Bone marrow (tissue), 2 donors: ENCODE data around the gene SF3B1.
A peak's percentile ranks its signal among the peaks of the same experiment; 100 is the strongest.
"Not testable (repeated sequence)": the region's sequence is repeated elsewhere in the genome, so short reads cannot be mapped to it uniquely, and the experiment has no call there.

Source experiments
- DNase-seq, 2 donors: peaks; one replicate each; lab custom pipeline; 2025; lab: John Stamatoyannopoulos, UW

The SF3B1 gene

GRCh38 chr2:197434541-197435513 lies at the start of gene SF3B1:
SF3B1 (minus strand) TSS chr2:197435028; CDS start chr2:197434999, 29 bp downstream.
- peak; percentile 95 to 97 for DNase-seq

GRCh38 chr2:197484248-197484647 lies 49.4 kb upstream of the SF3B1 start:
- DNase-seq, result not testable (repeated sequence)

- no peak for DNase-seq
These were observed 45.6 kb upstream of the SF3B1 start for GRCh38 chr2:197480165-197481036.

- no peak for DNase-seq
These were observed 43.0 kb upstream of the SF3B1 start for GRCh38 chr2:197477797-197478196.

- no peak for DNase-seq
These were observed 37.3 kb upstream of the SF3B1 start for GRCh38 chr2:197472166-197472565.

- no peak for DNase-seq
These were observed 29.3 kb upstream of the SF3B1 start for GRCh38 chr2:197464175-197464574.

GRCh38 chr2:197461057-197461456 lies 26.2 kb upstream of the SF3B1 start:
- no peak for DNase-seq

- DNase-seq, result no peak
These were observed 25.8 kb upstream of the SF3B1 start for GRCh38 chr2:197460649-197461048.

GRCh38 chr2:197455428-197455827 lies 20.6 kb upstream of the SF3B1 start:
- no peak for DNase-seq

- DNase-seq, result no peak
These were observed 20.1 kb upstream of the SF3B1 start for GRCh38 chr2:197454923-197455322.

GRCh38 chr2:197453914-197454398 lies 19.1 kb upstream of the SF3B1 start:
- no peak for DNase-seq

- DNase-seq, result peak; percentile 93 to 99
These were observed 18.5 kb upstream of the SF3B1 start, which contains the start of gene COQ10B for GRCh38 chr2:197453123-197453913. COQ10B (plus strand) TSS chr2:197453552; CDS start chr2:197453561, 9 bp downstream.

GRCh38 chr2:197452754-197453122 lies 17.9 kb upstream of the SF3B1 start:
- DNase-seq, result no peak

GRCh38 chr2:197450935-197451358 lies 16.1 kb upstream of the SF3B1 start:
- not testable (repeated sequence) for DNase-seq

- no peak for DNase-seq
These were observed 15.6 kb upstream of the SF3B1 start for GRCh38 chr2:197450465-197450864.

- no peak for DNase-seq
These were observed 12.0 kb upstream of the SF3B1 start for GRCh38 chr2:197446844-197447243.

GRCh38 chr2:197445746-197446145 lies 10.9 kb upstream of the SF3B1 start:
- DNase-seq, result no peak

- peak in 1 of 2 donors; percentile 37 for DNase-seq
These were observed 8.0 kb upstream of the SF3B1 start for GRCh38 chr2:197442857-197443256.

GRCh38 chr2:197437380-197437779 lies 2.6 kb upstream of the SF3B1 start:
- no peak for DNase-seq

GRCh38 chr2:197435598-197436420 lies 981 bp upstream of the SF3B1 start:
- DNase-seq, result no peak
